Panc1 (cell line): ENCODE measurements around the gene ADGRB3.

Experiments
- POLR2AphosphoS5 ChIP-seq: IDR thresholded peaks from 2 replicates; pipeline ENCODE4 v1.6.1; 2012; ENCODE audit warnings: mild to moderate bottlenecking, low read depth, low read length, moderate library complexity
- SIN3A ChIP-seq: IDR thresholded peaks from 2 replicates; pipeline ENCODE4 v1.6.1; 2012; ENCODE audit warnings: low read depth, mild to moderate bottlenecking, low read length, moderate library complexity, borderline replicate concordance; ENCODE audit not compliant: insufficient read depth
- TCF7L2 ChIP-seq: IDR thresholded peaks from 2 replicates; pipeline ENCODE4 v1.6.1; 2011; ENCODE audit warnings: mild to moderate bottlenecking, low read depth, low read length, inconsistent platforms
- TF ChIP-seq, protein P1 (sequence below): fragments of 450-650 bp; IDR thresholded peaks from 2 replicates; pipeline ENCODE4 v1.5.1; 2017; ENCODE audit warnings: mild to moderate bottlenecking

DNA sequence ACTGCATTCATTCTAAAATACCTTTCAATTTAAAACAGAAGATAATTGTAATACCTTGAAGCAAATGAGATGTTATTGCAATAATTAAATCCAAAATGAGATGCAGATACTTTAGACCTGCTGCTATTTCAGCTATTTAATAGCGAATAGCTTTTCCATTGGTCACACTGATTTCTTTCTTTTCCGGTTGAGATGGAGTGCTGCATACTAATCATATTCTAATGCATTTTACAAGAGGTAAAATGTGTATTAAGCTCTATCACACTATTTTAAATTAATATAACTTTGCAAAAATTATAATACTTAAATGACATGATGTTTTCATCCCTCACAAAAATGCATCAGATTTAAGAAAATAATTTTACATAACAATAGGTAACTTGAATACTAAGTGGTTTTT lies 74.0 kb downstream of the ADGRB3 start:
- TF ChIP-seq POLR2AphosphoS5 (no peak), TCF7L2 (no peak), SIN3A (no peak)
- TF ChIP-seq, protein P1, sequence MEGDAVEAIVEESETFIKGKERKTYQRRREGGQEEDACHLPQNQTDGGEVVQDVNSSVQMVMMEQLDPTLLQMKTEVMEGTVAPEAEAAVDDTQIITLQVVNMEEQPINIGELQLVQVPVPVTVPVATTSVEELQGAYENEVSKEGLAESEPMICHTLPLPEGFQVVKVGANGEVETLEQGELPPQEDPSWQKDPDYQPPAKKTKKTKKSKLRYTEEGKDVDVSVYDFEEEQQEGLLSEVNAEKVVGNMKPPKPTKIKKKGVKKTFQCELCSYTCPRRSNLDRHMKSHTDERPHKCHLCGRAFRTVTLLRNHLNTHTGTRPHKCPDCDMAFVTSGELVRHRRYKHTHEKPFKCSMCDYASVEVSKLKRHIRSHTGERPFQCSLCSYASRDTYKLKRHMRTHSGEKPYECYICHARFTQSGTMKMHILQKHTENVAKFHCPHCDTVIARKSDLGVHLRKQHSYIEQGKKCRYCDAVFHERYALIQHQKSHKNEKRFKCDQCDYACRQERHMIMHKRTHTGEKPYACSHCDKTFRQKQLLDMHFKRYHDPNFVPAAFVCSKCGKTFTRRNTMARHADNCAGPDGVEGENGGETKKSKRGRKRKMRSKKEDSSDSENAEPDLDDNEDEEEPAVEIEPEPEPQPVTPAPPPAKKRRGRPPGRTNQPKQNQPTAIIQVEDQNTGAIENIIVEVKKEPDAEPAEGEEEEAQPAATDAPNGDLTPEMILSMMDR = no peak
